NCI-H748 (cell line): Measurements from ENCODE around the gene IFNL3.
"Not testable (repeated sequence)": the region's sequence is repeated elsewhere in the genome, so short reads cannot be mapped to it uniquely, and the experiment has no call there.

ENCODE experiments used
- DNase-seq: peaks from one replicate; lab custom pipeline; 2025; ENCODE audit not compliant: unreplicated experiment; lab: John Stamatoyannopoulos, UW

The IFNL3 gene

DNA sequence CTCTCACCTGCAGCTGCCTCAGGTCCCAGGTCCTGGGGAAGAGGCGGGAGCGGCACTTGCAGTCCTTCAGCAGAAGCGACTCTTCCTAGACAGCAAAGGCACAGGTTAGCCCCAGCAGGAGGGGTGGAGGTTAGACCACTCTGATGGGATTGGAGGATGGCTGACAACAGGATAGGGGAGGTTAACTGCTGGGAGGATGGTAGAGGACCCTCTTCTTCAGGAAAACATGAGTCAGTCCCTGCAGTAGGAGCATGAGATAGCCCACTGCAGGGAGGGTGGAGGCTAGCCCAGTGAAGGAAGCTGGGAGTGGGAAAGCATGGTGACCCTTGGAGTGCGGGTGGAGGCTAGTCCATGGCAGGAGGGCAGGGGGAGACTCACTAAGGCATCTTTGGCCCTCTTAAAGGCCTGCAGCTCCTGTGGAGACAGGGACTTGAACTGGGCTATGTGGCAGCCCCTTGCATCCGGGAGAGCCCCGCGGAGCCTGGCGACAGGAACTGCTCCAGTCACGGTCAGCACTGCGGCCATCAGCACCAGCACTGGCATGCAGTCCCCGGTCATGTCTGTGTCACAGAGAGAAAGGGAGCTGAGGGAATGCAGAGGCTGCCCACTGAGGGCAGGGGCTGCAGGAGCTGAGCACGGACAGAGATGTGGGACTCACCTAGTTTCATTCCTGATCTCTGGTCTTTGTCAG, at the start of gene IFNL3:
IFNL3 (minus strand) TSS at position 597 of the 691 bp plus-strand sequence; CDS start at position 558, 39 bp downstream.
- DNase-seq, result not testable (repeated sequence)

DNA sequence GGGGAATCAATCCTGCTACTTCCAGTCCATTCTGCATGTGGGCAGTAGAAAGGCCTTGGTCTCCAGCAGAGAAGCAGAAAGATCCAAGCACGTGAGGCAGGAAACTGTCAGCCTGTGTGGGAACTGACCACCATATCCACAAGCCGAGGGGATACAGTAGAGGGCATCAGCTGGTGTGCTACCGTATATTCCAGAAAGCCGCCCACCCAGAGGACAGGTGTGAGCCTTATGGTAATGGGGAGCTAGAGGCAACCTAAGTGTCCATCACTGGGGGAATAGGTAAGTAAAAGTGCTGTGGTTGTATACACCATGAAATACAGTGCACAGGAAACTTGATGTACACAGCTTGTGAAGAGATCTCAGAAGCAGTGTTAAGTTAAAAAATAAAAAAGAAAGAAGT, 48.6 kb upstream of the IFNL3 start:
- DNase-seq, result no peak

DNA sequence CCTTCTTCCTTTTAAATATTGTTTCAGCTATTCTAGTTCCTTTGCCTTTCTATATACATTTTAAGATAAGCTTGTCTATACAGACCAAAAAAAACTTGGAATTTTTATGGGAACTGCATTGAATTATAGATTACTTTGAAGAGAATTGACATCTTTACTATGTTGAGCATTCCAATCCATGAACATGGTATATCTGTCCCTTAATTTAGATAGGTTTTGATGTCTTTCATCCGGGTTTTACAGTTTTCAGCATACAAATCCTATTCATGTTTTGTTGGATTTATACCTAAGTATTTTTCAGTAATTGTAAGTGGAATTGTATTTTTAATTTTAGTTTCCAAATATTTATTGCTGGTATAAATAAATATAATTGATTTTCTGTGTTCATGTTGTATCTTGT, 39.2 kb upstream of the IFNL3 start:
- no peak for DNase-seq

DNA sequence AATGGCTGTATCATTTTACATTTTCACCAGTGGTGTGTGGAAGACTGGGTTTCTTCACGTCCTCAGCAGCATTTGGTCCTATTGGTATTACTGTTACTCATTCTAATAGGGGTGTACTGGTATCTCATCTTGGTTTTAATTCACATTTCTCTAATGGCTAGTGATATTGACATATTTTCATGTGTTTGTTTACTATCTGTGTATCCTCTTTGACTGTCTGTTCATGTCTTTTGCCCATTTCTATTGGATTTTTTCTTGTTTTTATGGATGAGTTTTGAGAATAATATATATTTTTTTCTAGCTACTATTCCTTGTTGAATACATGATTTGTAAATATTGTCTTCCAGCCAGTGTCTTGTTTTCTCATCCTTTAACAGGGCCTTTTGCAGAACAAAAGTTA, 37.2 kb upstream of the IFNL3 start:
- DNase-seq, result no peak

DNA sequence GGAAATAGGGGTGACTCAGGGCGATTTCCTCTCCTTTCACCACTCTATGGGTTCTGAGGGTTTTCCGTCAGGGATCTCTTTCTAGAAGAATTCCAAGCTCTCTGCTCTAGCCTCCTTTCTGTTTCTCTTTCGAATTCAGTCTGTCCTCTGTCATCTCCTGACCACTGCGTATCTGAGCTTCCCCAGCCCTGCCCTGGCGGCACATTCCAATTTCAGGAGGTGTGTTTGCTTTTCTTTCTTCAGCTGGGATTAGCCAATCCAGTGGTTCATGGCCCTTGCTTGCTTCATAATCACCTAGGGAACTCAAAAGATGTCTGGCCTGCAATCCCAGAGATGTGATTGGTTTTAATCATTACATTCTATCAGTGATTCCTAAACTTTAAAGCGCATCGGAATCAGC, 32.8 kb upstream of the IFNL3 start:
- DNase-seq, result no peak

DNA sequence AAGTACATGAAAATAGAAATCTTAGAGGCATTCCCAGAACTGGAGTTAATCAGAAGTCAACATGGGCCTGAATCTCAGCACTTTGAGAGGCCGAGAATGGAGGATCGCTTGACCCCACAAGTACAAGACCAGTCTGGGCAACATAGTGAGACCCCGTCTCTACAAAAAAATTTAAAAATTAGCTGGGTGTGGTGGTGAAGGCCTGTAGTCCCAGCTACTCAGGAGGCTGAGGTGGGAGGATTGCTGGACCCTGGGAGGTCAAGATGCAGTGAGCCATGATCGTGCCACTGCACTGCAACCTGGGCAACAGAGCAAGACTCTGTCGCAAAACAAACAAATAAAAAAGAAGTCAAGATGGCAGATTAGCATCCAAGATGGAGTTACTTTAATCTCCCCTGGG, 31.9 kb upstream of the IFNL3 start:
- DNase-seq, result no peak

DNA sequence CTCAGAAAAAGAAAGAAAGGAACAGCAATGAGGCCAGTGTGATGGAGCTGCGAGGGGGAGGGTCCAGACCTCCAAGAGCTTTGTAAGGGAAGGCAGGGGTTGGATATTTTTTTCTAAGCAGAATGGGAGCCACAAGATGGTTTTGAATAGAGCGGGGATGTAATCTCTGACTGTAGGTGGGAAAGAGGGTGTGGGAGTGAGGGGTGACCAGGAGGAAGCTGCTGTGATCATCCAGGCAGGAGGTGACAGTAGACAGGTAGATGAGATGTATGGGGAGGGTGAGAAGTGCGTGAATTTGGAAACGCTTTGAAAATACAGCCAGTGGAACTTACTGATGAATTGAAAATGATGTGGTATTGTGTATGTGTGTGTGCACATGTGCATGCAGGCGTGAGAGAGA, 30.8 kb upstream of the IFNL3 start:
- DNase-seq, result no peak

DNA sequence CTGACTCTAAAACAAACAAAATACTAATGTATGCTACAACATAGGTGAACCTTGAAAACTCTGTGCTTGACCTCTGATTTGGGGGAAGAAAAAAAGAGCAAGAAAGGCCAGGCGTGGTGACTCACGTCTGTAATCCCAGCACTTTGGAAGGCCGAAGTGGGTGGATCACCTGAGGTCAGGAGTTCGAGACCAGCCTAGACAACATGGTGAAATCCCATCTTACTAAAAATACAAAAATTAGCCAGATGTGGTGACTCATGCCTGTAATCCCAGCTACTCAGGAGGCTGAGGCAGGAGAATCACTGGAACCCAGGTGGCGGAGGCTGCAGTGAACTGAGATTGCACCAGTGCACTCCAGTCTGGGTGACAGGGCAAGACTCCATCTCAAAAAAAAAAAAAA, 29.1 kb upstream of the IFNL3 start:
- DNase-seq, result not testable (repeated sequence)

DNA sequence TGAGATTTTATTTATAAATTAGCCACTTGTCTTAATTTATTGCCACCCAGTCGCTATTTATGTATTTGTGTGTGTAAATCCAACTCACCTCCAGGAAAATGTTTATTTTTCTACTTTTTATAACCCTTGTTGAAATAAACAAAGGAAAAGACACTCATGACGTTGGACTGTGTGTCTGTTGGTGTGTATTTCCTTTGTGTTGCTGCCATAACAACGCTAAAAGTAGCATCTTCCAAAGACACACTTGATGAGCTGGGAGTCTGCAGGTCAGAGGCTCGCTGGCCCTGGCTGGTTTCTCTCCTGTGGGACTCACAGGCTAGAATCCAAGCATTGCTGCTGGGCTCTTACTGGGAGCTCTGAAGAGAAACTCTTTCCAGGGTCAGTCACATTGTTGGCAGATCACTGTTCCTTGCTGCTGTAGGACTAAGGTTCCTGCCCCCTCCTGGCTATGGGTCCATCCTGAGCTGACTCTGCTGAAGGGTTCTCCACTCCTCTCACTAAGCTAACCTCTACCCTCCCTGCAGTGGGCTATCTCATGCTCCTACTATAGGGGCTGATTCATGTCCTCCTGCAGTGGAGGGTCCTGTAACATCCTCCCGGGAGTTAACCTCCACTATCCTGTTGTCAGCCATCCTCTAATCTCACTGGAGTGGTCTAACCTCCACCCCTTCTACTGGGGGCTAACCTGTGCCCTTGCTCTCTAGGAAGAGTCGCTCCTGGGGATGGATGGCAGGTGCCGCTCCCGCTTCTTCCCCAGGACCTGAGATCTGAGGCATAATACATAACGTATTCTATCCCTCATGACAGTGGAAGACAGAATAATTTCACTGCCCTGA, 25.4 kb upstream of the IFNL3 start:
- DNase-seq, result peak; percentile 81

DNA sequence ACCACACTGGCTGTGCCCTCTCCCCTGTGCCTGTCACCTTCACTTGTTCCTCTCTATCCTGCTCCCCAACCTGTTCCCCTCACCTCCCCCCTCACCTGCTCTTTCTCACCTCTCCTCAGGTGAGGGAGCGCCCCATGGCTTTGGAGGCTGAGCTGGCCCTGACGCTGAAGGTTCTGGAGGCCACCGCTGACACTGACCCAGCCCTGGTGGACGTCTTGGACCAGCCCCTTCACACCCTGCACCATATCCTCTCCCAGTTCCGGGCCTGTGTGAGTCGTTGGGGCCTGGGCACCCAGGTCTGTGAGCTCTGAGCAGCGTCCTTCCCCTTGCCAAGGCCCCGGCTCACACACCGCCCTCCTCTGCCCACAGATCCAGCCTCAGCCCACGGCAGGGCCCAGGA, 24.6 kb upstream of the IFNL3 start:
- not testable (repeated sequence) for DNase-seq

DNA sequence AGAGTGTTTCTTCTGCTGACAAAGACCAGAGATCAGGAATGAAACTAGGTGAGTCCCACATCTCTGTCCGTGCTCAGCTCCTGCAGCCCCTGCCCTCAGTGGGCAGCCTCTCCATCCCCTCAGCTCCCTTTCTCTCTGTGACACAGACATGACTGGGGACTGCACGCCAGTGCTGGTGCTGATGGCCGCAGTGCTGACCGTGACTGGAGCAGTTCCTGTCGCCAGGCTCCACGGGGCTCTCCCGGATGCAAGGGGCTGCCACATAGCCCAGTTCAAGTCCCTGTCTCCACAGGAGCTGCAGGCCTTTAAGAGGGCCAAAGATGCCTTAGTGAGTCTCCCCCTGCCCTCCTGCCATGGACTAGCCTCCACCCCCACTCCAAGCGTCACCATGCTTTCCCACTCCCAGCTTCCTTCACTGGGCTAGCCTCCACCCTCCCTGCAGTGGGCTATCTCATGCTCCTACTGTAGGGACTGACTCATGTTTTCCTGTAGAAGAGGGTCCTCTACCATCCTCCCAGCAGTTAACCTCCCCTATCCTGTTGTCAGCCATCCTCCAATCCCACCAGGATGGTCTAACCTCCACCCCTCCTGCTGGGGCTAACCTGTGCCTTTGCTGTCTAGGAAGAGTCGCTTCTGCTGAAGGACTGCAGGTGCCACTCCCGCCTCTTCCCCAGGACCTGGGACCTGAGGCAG, 23.9 kb upstream of the IFNL3 start:
- not testable (repeated sequence) for DNase-seq

DNA sequence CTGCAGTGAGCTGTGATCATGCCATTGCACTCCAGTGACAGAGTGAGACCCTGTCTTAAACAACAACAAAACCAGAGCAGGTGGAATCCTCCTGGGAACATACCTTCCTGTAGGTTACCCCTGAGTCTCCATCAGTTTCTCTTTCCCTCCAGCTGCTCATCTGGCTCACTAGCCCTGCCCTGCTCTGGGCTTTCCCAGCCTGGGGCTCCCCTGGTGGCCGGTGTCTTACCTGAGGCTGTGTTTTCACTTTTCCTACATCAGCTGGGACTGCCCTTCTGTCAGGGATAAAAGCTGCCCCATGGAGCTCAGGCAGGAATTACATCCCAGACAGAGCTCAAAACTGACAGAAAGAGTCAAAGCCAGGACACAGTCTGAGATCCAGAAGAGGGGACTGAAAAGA, 23.3 kb upstream of the IFNL3 start, which contains the start of gene IFNL2:
IFNL2 (plus strand) TSS at position 312 of the 400 bp plus-strand sequence. CDS start 173 bp downstream, outside the sequence.
- not testable (repeated sequence) for DNase-seq

DNA sequence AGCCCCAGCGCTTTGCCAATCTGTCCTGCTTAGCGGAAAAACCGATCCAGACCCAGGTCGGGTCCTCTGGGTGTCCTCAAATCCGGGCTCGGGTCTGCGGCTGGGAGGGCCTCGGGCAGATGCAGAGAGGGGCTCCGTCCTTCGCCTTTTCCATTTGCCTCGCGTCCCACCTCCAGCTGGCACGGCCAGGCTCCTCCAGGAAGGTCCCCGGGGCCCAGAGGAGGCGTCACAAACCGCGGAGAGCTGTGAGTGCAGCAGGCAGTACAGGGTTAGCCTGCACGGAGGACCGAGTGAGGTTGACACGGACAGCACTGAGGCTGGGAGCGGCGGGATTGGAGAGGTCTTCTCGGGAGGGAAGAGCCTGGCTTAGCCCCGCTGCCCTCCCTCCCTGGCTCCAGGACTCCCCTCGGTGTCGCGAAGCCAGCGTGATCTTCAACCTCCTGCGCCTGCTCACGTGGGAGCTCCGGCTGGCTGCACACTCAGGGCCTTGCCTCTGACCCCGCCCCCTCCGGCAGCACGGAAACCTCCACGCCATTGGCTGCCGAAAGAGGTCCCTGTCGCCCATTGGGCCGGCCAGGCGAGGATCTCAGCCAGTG, 20.6 kb upstream of the IFNL3 start:
- DNase-seq, result no peak

DNA sequence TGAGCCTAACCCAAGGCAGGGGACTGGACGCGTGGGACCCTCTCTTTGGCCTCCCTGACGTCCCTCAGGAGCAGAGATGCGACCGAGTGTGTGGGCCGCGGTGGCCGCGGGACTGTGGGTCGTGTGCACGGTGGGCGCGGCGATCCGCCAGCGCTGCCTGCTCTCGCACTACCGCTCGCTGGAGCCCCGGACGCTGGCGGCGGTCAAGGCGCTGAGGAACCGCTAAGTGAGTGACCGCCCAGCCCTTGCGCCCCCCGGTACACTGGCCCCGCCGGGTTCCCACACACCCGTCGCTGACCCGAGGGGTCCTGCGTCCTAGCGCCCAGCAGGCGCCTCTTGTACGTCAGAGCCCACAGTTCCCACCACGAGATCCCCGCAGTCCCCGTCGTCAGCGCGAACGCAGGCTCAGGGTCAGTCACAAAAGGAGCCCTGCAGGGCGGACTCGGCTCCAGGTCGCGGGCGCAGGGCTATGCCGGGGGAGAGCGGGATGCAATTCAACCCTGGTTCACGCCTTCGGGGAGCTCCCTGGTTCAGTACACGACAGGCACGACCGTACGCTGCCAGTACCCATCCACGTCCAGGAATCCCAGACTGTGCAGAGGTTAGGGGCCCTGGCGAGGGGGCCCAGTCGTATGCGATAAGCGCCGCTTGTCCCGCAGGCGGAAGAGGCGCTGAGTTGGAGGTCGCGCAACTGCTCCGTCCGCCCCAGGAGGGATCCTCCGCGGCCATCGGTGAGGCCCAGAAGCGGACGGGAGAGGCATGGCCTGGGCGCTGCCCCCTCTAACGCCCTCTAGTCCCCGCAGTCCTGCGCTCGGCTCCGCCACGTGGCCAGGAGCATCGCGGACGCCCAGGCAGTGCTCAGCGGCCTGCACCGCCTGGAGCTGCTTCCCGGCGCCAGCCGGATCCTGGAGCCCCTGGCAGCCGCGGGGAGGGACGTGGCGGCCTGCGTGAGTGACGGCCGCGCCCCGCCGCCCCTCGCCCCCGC, 19.8 kb upstream of the IFNL3 start:
- peak; percentile 31 for DNase-seq

DNA sequence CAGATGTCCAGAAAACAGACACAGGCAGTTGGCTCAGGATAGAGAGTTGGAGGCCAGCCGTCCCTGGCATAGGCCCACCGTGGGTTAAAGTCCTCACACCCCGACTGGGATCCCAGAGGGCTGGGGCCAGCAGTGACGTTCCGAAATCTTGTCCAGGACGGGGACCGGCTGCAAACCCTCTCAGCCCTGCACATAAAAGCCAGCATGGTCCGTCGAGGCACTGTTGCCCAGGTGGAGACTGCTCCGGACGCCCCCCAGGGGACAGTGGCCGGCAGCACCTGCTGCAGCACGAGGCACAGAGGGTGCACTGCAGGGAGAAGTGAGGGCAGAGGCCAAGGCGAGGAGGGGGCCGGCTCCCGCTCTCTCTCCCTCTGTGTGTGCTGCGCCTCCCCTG, 19.1 kb upstream of the IFNL3 start:
- DNase-seq, result no peak

DNA sequence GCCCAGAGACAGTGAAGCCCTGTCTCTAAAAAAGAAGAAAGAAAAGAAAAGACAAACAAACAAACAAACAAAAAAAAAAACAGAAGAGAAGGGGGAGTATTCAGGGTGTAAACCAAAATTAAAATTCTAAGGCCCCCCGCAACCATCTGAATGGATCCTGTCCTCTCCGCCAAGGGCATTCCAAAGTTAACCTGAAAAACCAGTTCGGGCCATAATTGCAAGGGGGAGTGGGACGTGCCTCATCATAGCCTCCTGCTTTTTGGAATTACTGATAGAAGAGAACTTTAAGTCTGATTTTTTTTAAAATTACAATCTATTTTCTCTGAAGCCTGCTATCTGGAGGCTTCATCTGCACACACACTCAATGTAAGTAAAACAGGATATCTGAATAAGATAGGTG, 17.7 kb upstream of the IFNL3 start:
- DNase-seq, result peak; percentile 14

DNA sequence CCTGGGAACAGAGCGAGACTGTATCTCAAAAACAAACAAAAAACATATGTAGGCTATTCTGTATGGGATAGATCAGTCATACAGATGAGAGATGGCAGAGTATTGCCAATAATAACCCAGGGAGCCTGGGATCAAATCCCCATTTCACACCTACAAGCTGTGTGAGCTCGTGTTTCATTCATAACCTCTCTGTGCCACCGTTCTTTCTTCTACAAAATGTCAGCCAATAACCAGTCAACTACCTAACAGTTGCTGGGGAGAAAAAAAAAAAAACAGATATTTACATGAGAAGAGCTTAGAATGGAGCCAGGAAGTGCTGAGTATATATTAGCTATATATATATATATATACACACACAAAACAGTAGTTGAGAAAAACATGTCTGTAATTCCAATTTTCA, 16.9 kb upstream of the IFNL3 start:
- no peak for DNase-seq

DNA sequence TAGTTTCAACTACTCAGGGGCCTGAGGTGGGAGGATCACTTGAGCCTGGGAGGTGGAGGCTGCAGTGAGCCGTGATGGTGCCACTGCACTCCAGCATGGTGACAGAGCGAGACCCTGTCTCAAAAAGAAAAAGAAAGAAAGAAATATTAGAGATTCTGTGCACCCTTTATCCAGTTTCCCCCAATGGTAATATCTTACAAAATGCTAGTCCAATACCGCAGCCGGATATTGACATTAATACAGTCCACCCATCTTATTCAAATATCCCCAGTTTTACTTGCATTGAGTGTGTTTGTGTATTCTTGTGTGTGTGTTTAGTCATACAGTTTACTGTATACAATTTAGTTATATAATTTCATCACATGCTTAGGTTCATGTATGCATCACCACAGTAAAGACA, 12.4 kb upstream of the IFNL3 start:
- no peak for DNase-seq

DNA sequence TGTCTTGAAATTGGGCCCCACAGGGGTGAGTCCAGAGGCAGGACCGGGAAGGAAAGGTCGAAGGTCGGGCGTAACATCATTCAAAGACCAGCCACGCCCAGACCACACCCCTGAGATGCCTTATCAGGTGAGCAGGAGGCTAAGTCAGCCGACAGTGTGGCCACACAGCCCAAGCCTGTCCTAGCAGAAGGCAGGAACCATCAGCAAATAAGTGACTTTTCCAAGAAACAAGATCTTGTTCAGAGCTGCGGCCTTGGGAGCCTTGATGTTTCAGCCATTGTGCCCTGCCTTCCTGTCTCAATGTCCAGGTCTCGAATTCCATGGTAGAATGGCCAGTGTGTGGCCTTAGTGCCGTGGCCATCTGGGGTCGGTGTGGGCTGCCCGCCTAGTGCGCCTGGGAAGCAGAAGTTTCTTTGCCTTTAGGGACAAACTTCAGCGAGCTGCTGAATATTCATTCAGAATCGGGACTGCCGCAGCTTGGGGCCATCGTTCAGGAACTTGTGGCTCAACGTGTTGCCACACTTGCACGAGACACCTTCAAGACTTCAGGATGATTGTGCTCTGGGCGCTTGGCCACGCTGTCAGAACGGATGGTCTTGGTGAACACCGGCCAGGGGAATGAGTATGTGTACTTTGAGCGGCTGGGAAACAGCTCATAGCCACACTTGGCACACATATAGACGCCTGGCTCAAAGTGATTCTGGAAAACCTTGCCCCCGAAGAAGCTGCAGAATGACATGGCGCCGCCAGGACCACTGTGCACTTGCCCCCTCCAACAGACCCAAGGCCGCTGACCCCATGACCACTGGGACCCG, 9.9 kb upstream of the IFNL3 start:
- DNase-seq, result no peak
